Natural killer cell (primary cell): ENCODE measurements around the gene SMAD3. TPM values are rescaled to one million over a fixed set of nuclear protein-coding genes. Genes with fewer than 3 reads are reported as not detected.
A peak's percentile ranks its signal among the peaks of the same experiment; 100 is the strongest.

ENCODE experiments used
- ATAC-seq, 3 donors: fragments of 150-1000 bp in 2 of 3; fragments of 200-7000 bp in 1 of 3; cut with Tn5 transposase; 1 replicate in 1 of 3; 2 replicates in 2 of 3; pipeline ENCODE4 v1.10.0; 2021; ENCODE audit warnings: mild to moderate bottlenecking in 2 of 3, moderate library complexity in 2 of 3
- DNase-seq, 2 donors: peaks; one replicate each; pipeline versions ENCODE4 v3.0.0 to v3.0.0-alpha.2; 2013 to 2021; ENCODE audit warnings: mixed read lengths in 1 of 2
- H3K27ac ChIP-seq: one replicate; pipeline ENCODE4 v1.5.1; 2013; ENCODE audit warnings: mild to moderate bottlenecking, low read length
- H3K27me3 ChIP-seq: one replicate; pipeline ENCODE4 v1.6.1; 2013; ENCODE audit warnings: low read length; ENCODE audit not compliant: control insufficient read depth, insufficient read depth
- H3K36me3 ChIP-seq: one replicate; pipeline ENCODE4 v1.6.1; 2013; ENCODE audit warnings: low read length; ENCODE audit not compliant: control insufficient read depth, insufficient read depth
- H3K4me1 ChIP-seq: one replicate; pipeline ENCODE4 v1.6.1; 2013; ENCODE audit warnings: low read length; ENCODE audit not compliant: control insufficient read depth, insufficient read depth
- H3K4me3 ChIP-seq: one replicate; pipeline ENCODE4 v1.5.1; 2013; ENCODE audit warnings: low read length
- H3K9me3 ChIP-seq: one replicate; pipeline ENCODE4 v1.6.1; 2013; ENCODE audit warnings: low read length; ENCODE audit not compliant: control insufficient read depth, insufficient read depth
- H3K27ac Mint-ChIP-seq, 2 donors: one replicate each; pipeline ENCODE4 v1.8.0; 2022; ENCODE audit warnings: mild to moderate bottlenecking in 2 of 2, mixed read lengths in 2 of 2, moderate library complexity in 1 of 2
- H3K27me3 Mint-ChIP-seq, 2 donors: one replicate each; pipeline ENCODE4 v1.8.0; 2022; ENCODE audit warnings: low read depth in 2 of 2, mixed read lengths in 2 of 2
- H3K36me3 Mint-ChIP-seq: one replicate; pipeline ENCODE4 v1.8.0; 2022; ENCODE audit warnings: mixed read lengths
- H3K4me1 Mint-ChIP-seq, 2 donors: one replicate each; pipeline ENCODE4 v1.8.0; 2022; ENCODE audit warnings: mixed read lengths in 2 of 2
- H3K4me3 Mint-ChIP-seq: one replicate; pipeline ENCODE4 v1.8.0; 2022; ENCODE audit warnings: mild to moderate bottlenecking, moderate library complexity, mixed read lengths
- H3K9me3 Mint-ChIP-seq, 2 donors: one replicate each; pipeline ENCODE4 v1.8.0; 2022; ENCODE audit warnings: mixed read lengths in 2 of 2
- WGBS: methylation state at CpG from one replicate; pipeline ENCODE4 v1.1.7; 2013; ENCODE audit warnings: missing lambda C conversion rate; ENCODE audit not compliant: insufficient coverage; 5-methylcytosine and 5-hydroxymethylcytosine counted together
- intact Hi-C: fragments of 100-400 bp; cut with micrococcal nuclease; formaldehyde crosslinking; loops from one replicate; pipeline ENCODE4 v1.14.2; 2022
- total RNA-seq, 4 donors: library from RNA; stranded (reverse); fragments of 120-200 nt in 1 of 4; gene quantifications; one replicate each; pipeline versions ENCODE4 v1.2.3 to v1.2.4, GENCODE V29; 2013 to 2022
- TF ChIP-seq, protein P1 (sequence below): fragments of 200-600 bp; IDR thresholded peaks from one replicate; pipeline ENCODE4 v1.8.0; 2022; ENCODE audit warnings: antibody characterized with exemption

The SMAD3 gene
- total RNA-seq, 3 donors from 2014 or later (not counting 1 experiment from before 2014, with no cell fraction given) = 47.1 to 72.6 (median 63.0) TPM

DNA sequence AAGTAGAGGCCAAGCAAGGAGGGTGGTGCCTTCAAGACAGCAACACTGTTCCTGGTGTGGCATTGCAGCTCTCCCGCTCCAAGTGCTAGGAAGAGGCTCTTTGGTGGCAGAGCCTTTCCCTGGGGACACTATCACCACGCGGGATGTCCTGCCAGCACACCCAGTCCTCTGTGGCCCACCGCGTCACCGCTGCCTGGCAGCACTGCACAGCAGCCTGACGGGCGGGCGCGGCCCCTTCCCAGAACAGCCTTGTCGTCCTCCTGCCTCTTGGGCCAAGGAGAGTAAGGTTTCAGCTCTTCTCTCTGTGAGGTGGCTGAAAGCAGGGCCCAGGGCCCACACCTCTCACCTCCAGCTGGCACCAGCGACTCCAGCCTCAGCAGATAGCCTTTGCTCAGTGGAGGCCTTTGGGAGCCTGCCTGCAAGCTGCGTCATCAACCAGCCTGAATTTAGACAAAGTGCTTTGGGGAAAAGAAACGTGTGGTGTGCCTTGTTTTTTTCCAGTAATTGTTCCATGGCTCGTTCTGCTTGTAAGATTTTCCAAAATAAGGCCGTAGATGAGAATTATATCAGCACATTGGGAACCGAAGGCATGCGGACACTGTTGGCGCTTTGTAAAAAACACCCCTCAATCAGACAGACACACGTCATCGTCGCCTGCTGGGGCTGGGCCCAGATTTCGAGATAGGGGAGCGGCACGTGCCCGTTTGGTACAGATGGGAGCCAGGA, 124.1 kb downstream of the SMAD3 start:
- H3K4me1 Mint-ChIP-seq = peaks cover 25 to 29% of the 10 kb centered on the region in 2 donors
- H3K27ac ChIP-seq = no peak overlapping the region
- H3K4me3 Mint-ChIP-seq = no peak overlapping the region
- H3K36me3 ChIP-seq = peaks cover 68% of the 10 kb centered on the region
- no peak overlapping the region for H3K4me3 ChIP-seq
- H3K27me3 ChIP-seq = no peaks in the 10 kb centered on the region
- H3K27ac Mint-ChIP-seq = peak overlapping the region in 1 of 2 donors; percentile 52
- H3K9me3 Mint-ChIP-seq = no peaks in the 10 kb centered on the region
- TF ChIP-seq, protein P1, sequence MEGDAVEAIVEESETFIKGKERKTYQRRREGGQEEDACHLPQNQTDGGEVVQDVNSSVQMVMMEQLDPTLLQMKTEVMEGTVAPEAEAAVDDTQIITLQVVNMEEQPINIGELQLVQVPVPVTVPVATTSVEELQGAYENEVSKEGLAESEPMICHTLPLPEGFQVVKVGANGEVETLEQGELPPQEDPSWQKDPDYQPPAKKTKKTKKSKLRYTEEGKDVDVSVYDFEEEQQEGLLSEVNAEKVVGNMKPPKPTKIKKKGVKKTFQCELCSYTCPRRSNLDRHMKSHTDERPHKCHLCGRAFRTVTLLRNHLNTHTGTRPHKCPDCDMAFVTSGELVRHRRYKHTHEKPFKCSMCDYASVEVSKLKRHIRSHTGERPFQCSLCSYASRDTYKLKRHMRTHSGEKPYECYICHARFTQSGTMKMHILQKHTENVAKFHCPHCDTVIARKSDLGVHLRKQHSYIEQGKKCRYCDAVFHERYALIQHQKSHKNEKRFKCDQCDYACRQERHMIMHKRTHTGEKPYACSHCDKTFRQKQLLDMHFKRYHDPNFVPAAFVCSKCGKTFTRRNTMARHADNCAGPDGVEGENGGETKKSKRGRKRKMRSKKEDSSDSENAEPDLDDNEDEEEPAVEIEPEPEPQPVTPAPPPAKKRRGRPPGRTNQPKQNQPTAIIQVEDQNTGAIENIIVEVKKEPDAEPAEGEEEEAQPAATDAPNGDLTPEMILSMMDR = no peak
- H3K9me3 ChIP-seq = no peaks in the 10 kb centered on the region
- H3K36me3 Mint-ChIP-seq = peaks cover 7% of the 10 kb centered on the region
- intact Hi-C loops = no loop called here
- WGBS = 97% methylated on average over 26 of the region's 26 CpGs
- ATAC-seq (no peak), DNase-seq (no peak)
- peaks cover 21% of the 10 kb centered on the region for H3K4me1 ChIP-seq
- H3K27me3 Mint-ChIP-seq = no peaks in the 10 kb centered on the region

DNA sequence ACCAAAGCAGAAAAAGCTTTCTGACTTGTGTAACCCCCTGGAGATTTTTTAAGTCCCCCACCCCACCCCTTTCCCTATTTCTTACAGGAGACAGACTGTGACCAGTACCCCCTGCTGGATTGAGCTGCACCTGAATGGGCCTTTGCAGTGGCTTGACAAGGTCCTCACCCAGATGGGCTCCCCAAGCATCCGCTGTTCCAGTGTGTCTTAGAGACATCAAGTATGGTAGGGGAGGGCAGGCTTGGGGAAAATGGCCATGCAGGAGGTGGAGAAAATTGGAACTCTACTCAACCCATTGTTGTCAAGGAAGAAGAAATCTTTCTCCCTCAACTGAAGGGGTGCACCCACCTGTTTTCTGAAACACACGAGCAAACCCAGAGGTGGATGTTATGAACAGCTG, 124.9 kb downstream of the SMAD3 start:
- Mint-ChIP-seq H3K27ac (no peak overlapping the region), H3K4me1 (peaks cover 22% of the 10 kb centered on the region in 2 donors), H3K9me3 (no peaks in the 10 kb centered on the region), H3K27me3 (no peaks in the 10 kb centered on the region), H3K36me3 (peaks cover 7% of the 10 kb centered on the region), H3K4me3 (no peak overlapping the region)
- no peak for DNase-seq
- H3K27me3 ChIP-seq = no peaks in the 10 kb centered on the region
- intact Hi-C loops = no loop called here
- peaks cover 16% of the 10 kb centered on the region for H3K4me1 ChIP-seq
- TF ChIP-seq, protein P1 = no peak
- H3K4me3 ChIP-seq = no peak overlapping the region
- no peak overlapping the region for H3K27ac ChIP-seq
- H3K9me3 ChIP-seq = no peaks in the 10 kb centered on the region
- WGBS = 84% methylated on average over 2 of the region's 2 CpGs
- ATAC-seq = no peak
- peaks cover 65% of the 10 kb centered on the region for H3K36me3 ChIP-seq

DNA sequence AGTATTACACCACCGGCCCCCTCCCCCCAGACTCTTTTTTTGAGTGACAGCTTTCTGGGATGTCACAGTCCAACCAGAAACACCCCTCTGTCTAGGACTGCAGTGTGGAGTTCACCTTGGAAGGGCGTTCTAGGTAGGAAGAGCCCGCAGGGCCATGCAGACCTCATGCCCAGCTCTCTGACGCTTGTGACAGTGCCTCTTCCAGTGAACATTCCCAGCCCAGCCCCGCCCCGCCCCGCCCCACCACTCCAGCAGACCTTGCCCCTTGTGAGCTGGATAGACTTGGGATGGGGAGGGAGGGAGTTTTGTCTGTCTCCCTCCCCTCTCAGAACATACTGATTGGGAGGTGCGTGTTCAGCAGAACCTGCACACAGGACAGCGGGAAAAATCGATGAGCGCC, 125.4 kb downstream of the SMAD3 start:
- Histone ChIP-seq H3K27ac (no peak overlapping the region), H3K9me3 (no peaks in the 10 kb centered on the region), H3K36me3 (peaks cover 64% of the 10 kb centered on the region), H3K27me3 (no peaks in the 10 kb centered on the region), H3K4me1 (peaks cover 11% of the 10 kb centered on the region), H3K4me3 (no peak overlapping the region)
- no peak overlapping the region for H3K27ac Mint-ChIP-seq
- H3K4me1 Mint-ChIP-seq = peaks cover 21% of the 10 kb centered on the region in 2 donors
- no peak overlapping the region for H3K4me3 Mint-ChIP-seq
- ATAC-seq (no peak), DNase-seq (no peak)
- H3K36me3 Mint-ChIP-seq = peaks cover 7% of the 10 kb centered on the region
- over 99% methylated on average over 8 of the region's 11 CpGs for WGBS
- no peaks in the 10 kb centered on the region for H3K27me3 Mint-ChIP-seq
- TF ChIP-seq, protein P1 = no peak
- intact Hi-C loops = no loop called here
- no peaks in the 10 kb centered on the region for H3K9me3 Mint-ChIP-seq
